Stimulated activated CD8-positive, alpha-beta memory T cell treated with anti-CD3 and anti-CD28 coated beads, Interleukin-12 subunit alpha, Interleukin-12 subunit beta, amount 100 ng/mL, for 4 hours (primary cell): ENCODE data around the gene DCAF12L2.
"Not testable (repeated sequence)": the region's sequence is repeated elsewhere in the genome, so short reads cannot be mapped to it uniquely, and the experiment has no call there.

Experiments
- DNase-seq: peaks from one replicate; pipeline ENCODE4 v3.0.0-alpha.2; 2020; ENCODE audit warnings: low read depth

The DCAF12L2 gene

GRCh38 chrX:126165721-126166461 is at the start of gene DCAF12L2:
TSS of gene DCAF12L2 (minus strand) at chrX:126166289. CDS start at chrX:126165924, 365 bp downstream.
- DNase-seq = no peak

DNA sequence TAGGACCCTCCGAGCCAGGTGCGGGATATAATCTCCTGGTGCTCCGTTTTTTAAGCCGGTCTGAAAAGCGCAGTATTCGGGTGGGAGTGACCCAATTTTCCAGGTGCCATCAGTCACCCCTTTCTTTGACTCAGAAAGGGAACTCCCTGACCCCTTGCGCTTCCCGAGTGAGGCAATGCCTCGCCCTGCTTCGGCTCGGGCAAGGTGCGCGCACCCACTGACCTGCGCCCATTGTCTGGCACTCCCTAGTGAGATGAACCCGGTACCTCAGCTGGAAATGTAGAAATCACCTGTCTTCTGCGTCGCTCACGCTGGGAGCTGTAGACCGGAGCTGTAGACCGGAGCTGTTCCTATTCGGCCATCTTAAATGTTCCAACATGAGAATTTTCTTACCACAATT is 24.8 kb upstream of the DCAF12L2 start:
- DNase-seq = not testable (repeated sequence)

DNA sequence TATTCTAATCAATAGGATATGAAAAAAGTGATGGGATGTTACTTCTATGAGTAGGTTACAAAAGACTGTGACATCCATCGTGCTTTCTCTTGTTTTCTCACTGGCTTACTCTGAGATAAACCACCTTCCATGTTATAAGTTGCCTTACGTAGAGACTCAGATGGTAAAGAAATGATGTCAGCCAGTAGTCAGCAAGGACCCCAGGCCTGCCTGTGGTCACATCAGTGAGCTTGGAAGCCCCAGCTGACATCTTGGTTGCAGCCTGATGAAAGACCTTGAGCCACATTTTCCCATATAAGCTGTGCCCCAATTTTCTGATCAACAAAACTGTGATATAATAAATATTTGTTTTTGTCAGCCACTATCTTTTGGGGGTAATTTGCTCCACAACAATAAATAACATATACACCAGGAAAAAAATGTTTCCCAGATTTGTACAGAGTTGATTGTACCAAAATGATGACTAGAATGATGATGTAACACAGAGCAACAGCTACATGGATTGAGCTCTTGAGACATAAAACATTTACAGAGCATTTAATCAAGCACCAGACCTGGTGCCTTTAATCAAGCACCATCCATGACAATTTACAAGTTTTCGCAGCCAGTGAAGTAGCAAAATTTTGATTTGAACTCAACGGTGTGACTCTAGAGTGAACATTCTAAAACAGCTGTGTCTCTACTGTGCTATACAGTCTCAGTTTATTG is 11.2 kb upstream of the DCAF12L2 start:
- DNase-seq = no peak

- no peak for DNase-seq
Measured at GRCh38 chrX:126170720-126171119, 4.6 kb upstream of the DCAF12L2 start.

GRCh38 chrX:126167560-126167959 is 1.5 kb upstream of the DCAF12L2 start:
- DNase-seq = no peak

GRCh38 chrX:126165401-126165720 is 728 bp downstream of the DCAF12L2 start:
- DNase-seq = no peak

GRCh38 chrX:126164689-126165400 is 1.2 kb downstream of the DCAF12L2 start:
- DNase-seq = no peak

- no peak for DNase-seq
Measured at GRCh38 chrX:126164226-126164625, 1.9 kb downstream of the DCAF12L2 start.

GRCh38 chrX:126141014-126141413 is 25.1 kb downstream of the DCAF12L2 start:
- DNase-seq = no peak

DNA sequence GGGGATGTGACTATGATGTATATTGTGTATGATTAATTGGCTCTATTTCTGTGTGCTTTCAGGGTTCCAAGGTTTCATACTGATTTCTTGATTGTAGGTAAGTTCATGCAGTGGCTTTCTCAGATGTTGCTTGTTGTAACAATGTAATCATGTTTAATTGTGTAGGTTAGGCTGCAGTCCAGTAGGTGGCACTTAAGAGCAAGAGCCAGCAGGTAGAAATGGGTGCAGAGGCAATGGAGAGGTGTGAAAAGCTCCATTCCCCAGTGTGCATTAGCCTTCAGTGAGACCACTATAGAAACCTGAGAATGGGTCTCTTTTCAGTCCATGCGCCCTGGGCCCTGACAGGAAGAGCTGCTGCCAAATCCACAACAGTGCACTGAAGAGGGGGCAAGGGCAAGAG is 28.2 kb downstream of the DCAF12L2 start:
- DNase-seq = no peak

DNA sequence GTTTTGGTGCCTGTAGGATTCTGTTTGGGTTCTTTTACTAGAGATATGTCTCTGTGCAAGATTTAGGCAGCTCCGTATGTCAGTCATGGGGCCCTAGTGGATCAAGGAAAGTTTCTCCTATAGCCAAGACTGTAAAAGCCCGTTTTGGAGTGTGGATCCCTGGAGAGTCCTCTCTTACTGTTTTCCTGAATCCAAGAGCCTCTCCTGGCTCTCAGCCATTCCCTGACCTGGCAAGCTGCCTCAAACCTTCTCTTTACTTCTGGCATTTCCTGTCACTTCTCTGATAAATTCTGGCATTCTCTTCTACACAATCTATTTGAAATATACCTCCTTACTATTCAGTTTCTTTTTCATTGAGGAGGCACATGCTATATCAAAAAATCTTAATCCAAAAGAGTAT is 41.4 kb downstream of the DCAF12L2 start:
- no peak for DNase-seq
